ENCODE data around the gene CFAP57. TPM values are rescaled to one million over a fixed set of nuclear protein-coding genes. Genes with fewer than 3 reads are reported as not detected.

Gene CFAP57
- total RNA-seq, 1 donor from 2014 or later, result 0.86 TPM

DNA sequence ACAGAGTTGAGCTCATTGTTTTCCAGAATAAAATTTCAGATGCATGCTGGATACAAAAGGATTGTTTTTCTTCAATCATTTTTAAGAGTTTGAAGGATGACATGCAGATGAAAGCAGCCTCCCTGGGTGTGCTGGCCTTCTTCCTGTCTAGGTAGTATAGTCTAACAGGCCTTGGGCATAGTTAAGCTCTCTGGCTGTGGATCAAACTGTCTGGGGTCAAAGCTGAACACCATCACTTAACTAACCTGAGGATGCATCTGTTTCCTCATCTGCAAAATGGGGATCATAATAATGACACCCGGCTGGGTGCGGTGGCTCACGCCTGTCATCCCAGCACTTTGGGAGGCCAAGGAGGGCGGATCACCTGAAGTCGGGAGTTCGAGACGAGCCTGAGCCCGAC is 122.6 kb downstream of the CFAP57 start:
- H3K27me3 Mint-ChIP-seq (ENCODE audit: low read depth), result no peaks in the 10 kb centered on the region
- H3K4me3 Mint-ChIP-seq, result no peak overlapping the region
- H3K9me3 Mint-ChIP-seq, result no peaks in the 10 kb centered on the region
- no peak for DNase-seq (ENCODE audit: low read depth, low spot score)
- H3K4me1 Mint-ChIP-seq, result peaks cover 32% of the 10 kb centered on the region
- no peak overlapping the region for H3K27ac Mint-ChIP-seq (ENCODE audit: unreplicated experiment)
- TF ChIP-seq, protein P1, sequence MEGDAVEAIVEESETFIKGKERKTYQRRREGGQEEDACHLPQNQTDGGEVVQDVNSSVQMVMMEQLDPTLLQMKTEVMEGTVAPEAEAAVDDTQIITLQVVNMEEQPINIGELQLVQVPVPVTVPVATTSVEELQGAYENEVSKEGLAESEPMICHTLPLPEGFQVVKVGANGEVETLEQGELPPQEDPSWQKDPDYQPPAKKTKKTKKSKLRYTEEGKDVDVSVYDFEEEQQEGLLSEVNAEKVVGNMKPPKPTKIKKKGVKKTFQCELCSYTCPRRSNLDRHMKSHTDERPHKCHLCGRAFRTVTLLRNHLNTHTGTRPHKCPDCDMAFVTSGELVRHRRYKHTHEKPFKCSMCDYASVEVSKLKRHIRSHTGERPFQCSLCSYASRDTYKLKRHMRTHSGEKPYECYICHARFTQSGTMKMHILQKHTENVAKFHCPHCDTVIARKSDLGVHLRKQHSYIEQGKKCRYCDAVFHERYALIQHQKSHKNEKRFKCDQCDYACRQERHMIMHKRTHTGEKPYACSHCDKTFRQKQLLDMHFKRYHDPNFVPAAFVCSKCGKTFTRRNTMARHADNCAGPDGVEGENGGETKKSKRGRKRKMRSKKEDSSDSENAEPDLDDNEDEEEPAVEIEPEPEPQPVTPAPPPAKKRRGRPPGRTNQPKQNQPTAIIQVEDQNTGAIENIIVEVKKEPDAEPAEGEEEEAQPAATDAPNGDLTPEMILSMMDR (conservative IDR thresholded peaks at IDR 0.05), result no peak
- H3K36me3 Mint-ChIP-seq (ENCODE audit: low read depth), result no peaks in the 10 kb centered on the region

DNA sequence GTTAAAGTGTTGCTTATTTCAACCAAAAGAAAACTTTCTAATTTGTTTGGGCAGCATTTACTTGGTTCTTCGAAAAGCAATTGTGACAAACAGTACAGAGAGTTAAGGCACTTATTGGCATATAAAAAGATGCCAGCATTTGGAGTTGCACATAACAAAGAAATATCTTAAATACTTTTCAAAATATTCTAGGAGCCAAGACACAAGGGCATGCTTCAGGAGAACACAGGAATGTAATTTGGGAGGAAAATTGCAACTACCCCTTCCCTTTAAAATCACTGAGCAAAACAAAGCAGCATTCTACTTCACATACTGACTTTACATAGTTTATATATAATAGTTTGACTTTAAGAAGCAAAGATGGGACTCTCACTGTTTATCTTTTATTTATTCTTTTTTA is 124.1 kb downstream of the CFAP57 start:
- Mint-ChIP-seq H3K9me3 (no peaks in the 10 kb centered on the region), H3K27ac (ENCODE audit: unreplicated experiment) (peak overlapping the region; percentile 65), H3K36me3 (ENCODE audit: low read depth) (no peaks in the 10 kb centered on the region), H3K4me3 (no peak overlapping the region), H3K4me1 (peaks cover 35% of the 10 kb centered on the region), H3K27me3 (ENCODE audit: low read depth) (no peaks in the 10 kb centered on the region)
- TF ChIP-seq, protein P1 (conservative IDR thresholded peaks at IDR 0.05), result no peak
- no peak for DNase-seq (ENCODE audit: low read depth, low spot score)

DNA sequence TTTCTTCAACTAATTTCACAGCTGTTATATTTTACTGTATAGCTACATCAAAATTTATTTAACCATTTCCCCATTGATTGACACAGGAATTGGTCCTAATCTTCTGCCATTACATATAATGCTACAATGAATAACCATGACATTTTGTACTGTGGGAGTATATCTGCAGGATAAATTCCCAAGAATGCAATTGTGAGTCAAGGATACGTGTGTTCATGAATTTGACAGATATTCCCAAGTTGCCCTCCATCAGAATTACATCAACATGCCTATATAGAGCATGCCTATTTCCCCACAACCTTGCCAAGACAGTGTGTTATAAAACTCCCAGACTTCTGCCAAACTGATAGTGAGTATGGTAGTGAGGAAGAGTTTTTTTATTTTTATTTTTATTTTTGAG is 125.9 kb downstream of the CFAP57 start:
- Mint-ChIP-seq H3K9me3 (no peaks in the 10 kb centered on the region), H3K27me3 (ENCODE audit: low read depth) (no peaks in the 10 kb centered on the region), H3K36me3 (ENCODE audit: low read depth) (no peaks in the 10 kb centered on the region), H3K4me1 (peaks cover 47% of the 10 kb centered on the region), H3K27ac (ENCODE audit: unreplicated experiment) (no peak overlapping the region), H3K4me3 (no peak overlapping the region)
- DNase-seq (ENCODE audit: low read depth, low spot score), result no peak
- TF ChIP-seq, protein P1 (conservative IDR thresholded peaks at IDR 0.05), result no peak

DNA sequence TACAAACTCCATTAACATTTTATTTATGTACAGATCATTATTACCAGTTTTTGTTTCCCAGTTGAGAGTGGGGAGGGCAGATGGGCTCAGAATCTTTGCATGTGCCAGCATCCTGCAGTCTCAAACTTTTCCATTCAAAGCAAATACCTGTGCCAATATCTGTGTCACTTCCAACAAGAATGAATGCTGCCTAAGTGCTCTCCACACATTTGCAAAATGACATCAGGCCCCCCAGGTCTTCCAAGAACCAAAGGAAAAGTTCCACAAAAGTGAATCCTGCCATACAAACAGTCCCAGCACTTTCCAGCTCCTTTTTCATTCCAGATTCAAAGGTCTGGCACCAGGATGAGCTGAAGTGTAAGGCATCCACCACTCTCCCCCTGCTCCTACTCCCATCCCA is 127.0 kb downstream of the CFAP57 start:
- Mint-ChIP-seq H3K27me3 (ENCODE audit: low read depth) (no peaks in the 10 kb centered on the region), H3K9me3 (no peaks in the 10 kb centered on the region), H3K4me3 (no peak overlapping the region), H3K36me3 (ENCODE audit: low read depth) (no peaks in the 10 kb centered on the region), H3K4me1 (peaks cover 48% of the 10 kb centered on the region), H3K27ac (ENCODE audit: unreplicated experiment) (peak overlapping the region; percentile 12)
- TF ChIP-seq, protein P1 (conservative IDR thresholded peaks at IDR 0.05), result no peak
- DNase-seq (ENCODE audit: low read depth, low spot score), result no peak

DNA sequence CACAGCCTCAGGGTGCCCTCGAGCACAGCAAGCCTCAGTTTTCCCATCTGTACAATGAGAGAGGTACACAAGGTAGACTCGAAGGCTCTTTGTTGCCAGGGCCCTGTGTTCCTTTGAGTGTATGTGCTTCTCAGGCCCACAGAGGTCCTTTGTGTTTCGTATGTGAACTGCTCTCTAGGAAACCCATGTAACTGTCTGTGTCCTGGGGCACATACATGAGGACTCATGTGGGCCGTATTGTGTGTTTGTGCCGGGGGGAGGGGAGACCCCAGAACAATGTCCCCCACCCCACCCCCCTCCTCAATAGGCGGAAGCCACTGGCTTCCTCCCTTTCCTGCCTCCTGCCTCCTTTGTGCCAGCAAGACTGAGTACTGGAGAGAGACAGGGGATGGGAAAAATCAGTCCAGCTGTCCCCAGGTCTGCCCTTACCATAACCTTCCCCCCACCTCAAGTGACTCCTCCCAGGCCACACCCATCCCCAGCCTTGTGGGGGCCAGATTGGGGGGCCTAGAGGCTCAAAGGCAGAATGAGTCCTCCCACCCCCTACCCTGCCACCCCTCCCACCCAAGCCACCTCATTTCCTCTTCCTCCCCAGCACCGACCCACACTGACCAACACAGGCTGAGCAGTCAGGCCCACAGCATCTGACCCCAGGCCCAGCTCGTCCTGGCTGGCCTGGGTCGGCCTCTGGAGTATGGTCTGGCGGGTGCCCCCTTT is 128.4 kb downstream of the CFAP57 start, which contains the start of gene TIE1:
TIE1 (plus strand) TSS at position 605 of the 717 bp plus-strand sequence; CDS start at position 695, 90 bp downstream.
- peaks cover 43% of the 10 kb centered on the region for H3K4me1 Mint-ChIP-seq
- no peaks in the 10 kb centered on the region for H3K36me3 Mint-ChIP-seq (ENCODE audit: low read depth)
- no peaks in the 10 kb centered on the region for H3K9me3 Mint-ChIP-seq
- TF ChIP-seq, protein P1 (conservative IDR thresholded peaks at IDR 0.05), result no peak
- no peaks in the 10 kb centered on the region for H3K27me3 Mint-ChIP-seq (ENCODE audit: low read depth)
- no peak for DNase-seq (ENCODE audit: low read depth, low spot score)
- H3K27ac Mint-ChIP-seq (ENCODE audit: unreplicated experiment), result peak within 1 kb of the TSS; percentile 71
- H3K4me3 Mint-ChIP-seq, result no peak within 1 kb of the TSS

Measured in neural crest cell (in vitro differentiated cells).